ENCODE data around the gene SNORC.

- TF ChIP-seq CTCF (IDR thresholded peaks at IDR 0.05; ENCODE audit: insufficient read depth, low read length, poor library complexity, severe bottlenecking), result no peak
- TF ChIP-seq EZH2phosphoT487 (conservative IDR thresholded peaks at IDR 0.05; ENCODE audit: low read length), result no peak
These were observed 20.0 kb upstream of the SNORC start for GRCh38 chr2:232850039-232850438.

Measured in SU-DHL-6 (cell line).